GM10847 (cell line): ENCODE results near the gene BABAM1.

Experiments
- POLR2A ChIP-seq: IDR thresholded peaks from 2 replicates; pipeline ENCODE4 v1.6.1; 2011; ENCODE audit not compliant: insufficient read length; ENCODE audit errors: extremely low read depth

BABAM1 gene

GRCh38 chr19:17283504-17283996 lies 16.3 kb downstream of the BABAM1 start:
- TF ChIP-seq POLR2A, result no peak

GRCh38 chr19:17285415-17286135 lies 18.3 kb downstream of the BABAM1 start:
- no peak for TF ChIP-seq POLR2A

GRCh38 chr19:17286263-17286662 lies 19.0 kb downstream of the BABAM1 start:
- no peak for TF ChIP-seq POLR2A

- no peak for TF ChIP-seq POLR2A
Observed at GRCh38 chr19:17286752-17287151, 19.5 kb downstream of the BABAM1 start.

GRCh38 chr19:17289489-17289888 lies 22.2 kb downstream of the BABAM1 start:
- no peak for TF ChIP-seq POLR2A

- peak; percentile 52 for TF ChIP-seq POLR2A
Observed at GRCh38 chr19:17292301-17293074, 25.2 kb downstream of the BABAM1 start.

- no peak for TF ChIP-seq POLR2A
Observed at GRCh38 chr19:17293605-17294004, 26.4 kb downstream of the BABAM1 start.

- no peak for TF ChIP-seq POLR2A
Observed at GRCh38 chr19:17294051-17294891, 27.0 kb downstream of the BABAM1 start.

- no peak for TF ChIP-seq POLR2A
Observed at GRCh38 chr19:17296273-17296672, 29.0 kb downstream of the BABAM1 start.

- TF ChIP-seq POLR2A, result no peak
Observed at GRCh38 chr19:17296976-17297375, 29.7 kb downstream of the BABAM1 start.

- TF ChIP-seq POLR2A, result no peak
Observed at GRCh38 chr19:17300992-17301619, 33.9 kb downstream of the BABAM1 start.

GRCh38 chr19:17302391-17303166 lies 35.3 kb downstream of the BABAM1 start:
- TF ChIP-seq POLR2A, result no peak

GRCh38 chr19:17303167-17303939 lies 36.1 kb downstream of the BABAM1 start, which contains the start of gene ABHD8:
Gene ABHD8, minus strand, starts transcription at chr19:17303425. Its CDS starts 1,809 bp downstream, at chr19:17301616.
- no peak for TF ChIP-seq POLR2A
